Raji (cell line): ENCODE data around the gene GBP6.

Source experiments
- POLR2A ChIP-seq: IDR thresholded peaks from 2 replicates; pipeline ENCODE4 v1.6.1; 2011; ENCODE audit warnings: low read depth, low read length, control low read depth; ENCODE audit not compliant: insufficient read depth

The GBP6 gene

DNA sequence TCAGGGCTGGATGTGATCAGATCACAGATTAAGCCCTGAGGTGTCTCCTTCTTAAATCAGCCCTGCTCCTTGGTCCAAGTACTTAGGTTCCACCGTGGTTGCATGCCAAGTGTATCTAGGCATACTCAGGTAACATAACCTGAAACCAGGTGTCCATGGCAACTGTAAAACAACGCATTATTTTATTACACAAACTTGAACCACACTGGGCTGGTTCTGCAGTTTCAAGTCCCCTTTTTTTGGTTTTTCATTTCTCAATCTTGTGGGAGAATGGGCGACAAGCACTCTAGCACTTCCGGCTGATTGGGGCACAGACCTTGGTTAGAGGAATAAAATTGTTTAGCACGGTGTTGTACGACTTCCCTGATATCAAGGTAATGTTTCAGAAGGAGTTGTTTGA, 65.2 kb downstream of the GBP6 start:
- TF ChIP-seq POLR2A, result no peak

DNA sequence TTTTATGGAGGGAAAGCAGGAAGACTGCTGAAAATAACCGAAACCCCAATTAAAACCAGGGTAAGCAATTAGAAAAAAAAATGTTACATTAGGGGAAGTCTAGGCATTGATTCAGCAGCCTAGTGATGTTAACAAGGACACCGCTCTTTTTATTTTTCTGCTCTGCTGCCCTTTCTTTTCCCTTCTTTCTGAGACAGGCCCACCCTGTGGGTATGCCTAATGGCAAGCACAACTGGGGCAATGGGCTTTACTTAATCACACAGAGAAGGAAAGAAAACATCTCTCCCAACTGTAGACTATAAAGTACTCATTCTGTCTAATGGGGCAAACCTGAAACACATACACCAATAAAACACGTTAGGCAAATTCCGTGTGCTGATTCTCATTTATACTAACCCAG, 69.6 kb downstream of the GBP6 start:
- no peak for TF ChIP-seq POLR2A
